Stimulated activated CD8-positive, alpha-beta memory T cell treated with anti-CD3 and anti-CD28 coated beads, Interleukin-7, amount 100 ng/mL, for 48 hours (primary cell): ENCODE measurements around the gene MDM2.
"Not testable (repeated sequence)": the region's sequence is repeated elsewhere in the genome, so short reads cannot be mapped to it uniquely, and the experiment has no call there.

ENCODE experiments used
- DNase-seq, 2 donors: peaks; one replicate each; pipeline ENCODE4 v3.0.0-alpha.2; 2020; ENCODE audit warnings: low read depth in 1 of 2; ENCODE audit errors: extremely low read depth in 1 of 2

MDM2 gene

GRCh38 chr12:68844788-68845695 lies 37.1 kb downstream of the MDM2 start:
- DNase-seq, result no peak

- DNase-seq, result no peak
Measured at GRCh38 chr12:68846811-68847210, 38.8 kb downstream of the MDM2 start.

GRCh38 chr12:68850390-68850789 lies 42.4 kb downstream of the MDM2 start:
- no peak for DNase-seq

- DNase-seq, result no peak
Measured at GRCh38 chr12:68851592-68852306, 43.8 kb downstream of the MDM2 start.

GRCh38 chr12:68853396-68854077 lies 45.6 kb downstream of the MDM2 start:
- DNase-seq, result no peak

GRCh38 chr12:68854078-68854468 lies 46.1 kb downstream of the MDM2 start:
- DNase-seq, result no peak

GRCh38 chr12:68854554-68854953 lies 46.6 kb downstream of the MDM2 start:
- no peak for DNase-seq

GRCh38 chr12:68855111-68855510 lies 47.1 kb downstream of the MDM2 start:
- DNase-seq, result no peak

GRCh38 chr12:68855771-68856170 lies 47.8 kb downstream of the MDM2 start:
- no peak for DNase-seq

GRCh38 chr12:68856510-68856909 lies 48.5 kb downstream of the MDM2 start:
- DNase-seq, result no peak

GRCh38 chr12:68861890-68862289 lies 53.9 kb downstream of the MDM2 start:
- DNase-seq, result no peak

GRCh38 chr12:68863109-68863770 lies 55.3 kb downstream of the MDM2 start:
- no peak for DNase-seq

GRCh38 chr12:68863886-68864454 lies 56.0 kb downstream of the MDM2 start:
- not testable (repeated sequence) for DNase-seq

- DNase-seq, result no peak
Measured at GRCh38 chr12:68864604-68865003, 56.6 kb downstream of the MDM2 start.

- no peak for DNase-seq
Measured at GRCh38 chr12:68865399-68866164, 57.6 kb downstream of the MDM2 start.

GRCh38 chr12:68866950-68867349 lies 59.0 kb downstream of the MDM2 start:
- DNase-seq, result no peak

GRCh38 chr12:68867606-68868005 lies 59.6 kb downstream of the MDM2 start:
- DNase-seq, result no peak

- no peak for DNase-seq
Measured at GRCh38 chr12:68868043-68868790, 60.2 kb downstream of the MDM2 start.

GRCh38 chr12:68870011-68870410 lies 62.0 kb downstream of the MDM2 start:
- DNase-seq, result no peak
